HCT116 (cell line): ENCODE results near the gene TAF3. TPM values are rescaled to one million over a fixed set of nuclear protein-coding genes. Genes with fewer than 3 reads are reported as not detected.

Source experiments
- ATAC-seq: fragments of 200-7000 bp; cut with Tn5 transposase; 2 replicates; pipeline ENCODE4 v1.9.1; 2020; ENCODE audit warnings: mild to moderate bottlenecking, moderate library complexity
- BruUV-seq: library from RNA; stranded (reverse); fragments of 400-500 nt; replicated peaks from 2 replicates; lab custom pipeline; 2021; lab: Mats Ljungman, UMichigan
- CTCF ChIA-PET: fragments of 300-600 bp; sonication (Branson Sonifier 250); formaldehyde crosslinking; loops from one replicate; lab custom pipeline; 2021; ENCODE audit warnings: antibody characterized with exemption; lab: Charles Lee
- POLR2A ChIA-PET: fragments of 300-600, 350-600 bp; sonication (Branson Sonifier 250); formaldehyde crosslinking; loops from one replicate; lab custom pipeline; 2021; ENCODE audit warnings: antibody characterized with exemption; lab: Charles Lee
- RAD21 ChIA-PET, 2 experiments: fragments of 300-600 bp; sonication (Branson Sonifier 250); formaldehyde crosslinking; loops; one replicate each; lab custom pipeline; 2023; ENCODE audit warnings: low total read pairs in 2 of 2; ENCODE audit not compliant: uncharacterized antibody in 2 of 2, unreplicated experiment in 2 of 2, low non-redundant PET in 1 of 2; lab: Charles Lee
- DNase-seq: peaks from one replicate; pipeline ENCODE4 v3.0.0-alpha.2; 2010; ENCODE audit warnings: low read depth, low spot score
- H2AFZ ChIP-seq: fragments of 200-600 bp; shearing (Covaris generic), sonication (generic); 2 replicates; pipeline ENCODE4 v1.6.1; 2017; ENCODE audit warnings: low read depth, mixed run types, mixed read lengths, antibody characterized with exemption, low read length; ENCODE audit not compliant: poor library complexity, severe bottlenecking
- H3K27ac ChIP-seq: 2 replicates; pipeline ENCODE4 v1.5.1; 2012; ENCODE audit warnings: low read depth, low read length
- H3K27me3 ChIP-seq: fragments of 200-600 bp; sonication (generic); 2 replicates; pipeline ENCODE4 v1.6.1; 2016; ENCODE audit warnings: mixed run types, low read length, mixed read lengths; ENCODE audit not compliant: insufficient read depth
- H3K36me3 ChIP-seq, 2 experiments: fragments of 200-500 bp in 1 of 2; fragments of 200-600 bp in 1 of 2; sonication (Bioruptor generic) in 1 of 2; sonication (generic) in 1 of 2; 2 replicates each; pipeline versions ENCODE4 v1.5.1 to v1.6.1; 2014 to 2016; ENCODE audit warnings: low read length in 2 of 2, inconsistent platforms in 1 of 2, mixed read lengths in 1 of 2, mixed run types in 1 of 2; ENCODE audit not compliant: insufficient read depth in 2 of 2, control insufficient read depth in 1 of 2
- H3K4me1 ChIP-seq, 2 experiments: fragments of 200-600 bp in 1 of 2; sonication (generic) in 1 of 2; 2 replicates each; pipeline versions ENCODE4 v1.5.1 to v1.6.1; 2012 to 2017; ENCODE audit warnings: low read length in 2 of 2, inconsistent platforms in 1 of 2, mild to moderate bottlenecking in 1 of 2, mixed read lengths in 1 of 2, mixed run types in 1 of 2, moderate library complexity in 1 of 2; ENCODE audit not compliant: insufficient read depth in 2 of 2, control insufficient read depth in 1 of 2
- H3K4me2 ChIP-seq: fragments of 200-600 bp; sonication (generic); 2 replicates; pipeline ENCODE4 v1.6.1; 2017; ENCODE audit warnings: mixed run types, low read length, mixed read lengths
- H3K4me3 ChIP-seq, 2 experiments: fragments of 200-600 bp in 1 of 2; sonication (generic) in 1 of 2; replicated peaks in 1 of 2; 2 replicates each; pipeline ENCODE4 v1.5.1; 2011 to 2016; ENCODE audit warnings: low read length in 2 of 2, control low read depth in 1 of 2, low read depth in 1 of 2, mild to moderate bottlenecking in 1 of 2, mixed read lengths in 1 of 2, mixed run types in 1 of 2
- H3K79me2 ChIP-seq: fragments of 200-600 bp; sonication (generic); 2 replicates; pipeline ENCODE4 v1.6.1; 2017; ENCODE audit warnings: mild to moderate bottlenecking, mixed run types, low read length, moderate library complexity, mixed read lengths; ENCODE audit not compliant: insufficient read depth
- H3K9ac ChIP-seq: fragments of 200-600 bp; sonication (generic); 2 replicates; pipeline ENCODE4 v1.6.1; 2016; ENCODE audit warnings: low read length, mixed read lengths
- H3K9me2 ChIP-seq: fragments of 200-600 bp; sonication (generic), shearing (Covaris generic); 2 replicates; pipeline ENCODE4 v1.6.1; 2017; ENCODE audit warnings: mixed run types, mild to moderate bottlenecking, moderate library complexity; ENCODE audit not compliant: insufficient read depth
- H3K9me3 ChIP-seq, 2 experiments: fragments of 200-500 bp in 1 of 2; fragments of 200-600 bp in 1 of 2; sonication (Bioruptor generic) in 1 of 2; sonication (generic) in 1 of 2; 2 replicates each; pipeline ENCODE4 v1.6.1; 2014 to 2017; ENCODE audit warnings: low read length in 2 of 2, mixed read lengths in 2 of 2, inconsistent platforms in 1 of 2, low read depth in 1 of 2, mild to moderate bottlenecking in 1 of 2, mixed run types in 1 of 2, moderate library complexity in 1 of 2; ENCODE audit not compliant: control insufficient read depth in 1 of 2, insufficient read depth in 1 of 2
- H4K20me1 ChIP-seq: fragments of 200-600 bp; sonication (generic), shearing (Covaris generic); 2 replicates; pipeline ENCODE4 v1.6.1; 2017; ENCODE audit warnings: mixed run types, mild to moderate bottlenecking, moderate library complexity; ENCODE audit not compliant: insufficient read depth
- CBX3 ChIP-seq: IDR thresholded peaks from 2 replicates; pipeline ENCODE4 v1.6.1; 2012; ENCODE audit warnings: low read depth
- ELF1 ChIP-seq: IDR thresholded peaks from 2 replicates; pipeline ENCODE4 v1.6.1; 2012; ENCODE audit warnings: low read depth, borderline replicate concordance
- FOSL1 ChIP-seq: IDR thresholded peaks from 2 replicates; pipeline ENCODE4 v1.6.1; 2012; ENCODE audit warnings: low read depth
- JUND ChIP-seq: IDR thresholded peaks from 2 replicates; pipeline ENCODE4 v1.6.1; 2012
- MAX ChIP-seq: IDR thresholded peaks from 2 replicates; pipeline ENCODE4 v1.6.1; 2012
- POLR2A ChIP-seq: IDR thresholded peaks from 2 replicates; pipeline ENCODE4 v1.7.0; 2011; ENCODE audit warnings: borderline replicate concordance; ENCODE audit not compliant: insufficient read depth, insufficient read length; ENCODE audit errors: extremely low read depth
- POLR2AphosphoS5 ChIP-seq: IDR thresholded peaks from 2 replicates; pipeline ENCODE4 v1.6.1; 2011; ENCODE audit warnings: mild to moderate bottlenecking, low read depth, low read length, moderate library complexity
- RAD21 ChIP-seq: IDR thresholded peaks from 2 replicates; pipeline ENCODE4 v1.6.1; 2012; ENCODE audit warnings: low read depth, mild to moderate bottlenecking
- SP1 ChIP-seq: IDR thresholded peaks from 2 replicates; pipeline ENCODE4 v1.6.1; 2012; ENCODE audit warnings: low read depth
- TCF7L2 ChIP-seq: IDR thresholded peaks from 2 replicates; pipeline ENCODE4 v1.7.0; 2011; ENCODE audit warnings: borderline replicate concordance, inconsistent platforms; ENCODE audit not compliant: insufficient read depth, insufficient read length; ENCODE audit errors: extremely low read depth
- YY1 ChIP-seq: IDR thresholded peaks from 2 replicates; pipeline ENCODE4 v1.6.1; 2011; ENCODE audit warnings: low read length, low read depth, moderate library complexity, mild to moderate bottlenecking; ENCODE audit not compliant: insufficient replicate concordance; ENCODE audit errors: extremely low read depth
- ZFX ChIP-seq: fragments of 450-650 bp; IDR thresholded peaks from 2 replicates; pipeline ENCODE4 v1.6.1; 2017
- ZNF274 ChIP-seq: fragments of 200-500 bp; sonication (Bioruptor generic); IDR thresholded peaks from 2 replicates; pipeline ENCODE4 v1.6.1; 2014; ENCODE audit warnings: mild to moderate bottlenecking, low read depth, low read length, inconsistent platforms
- intact Hi-C: fragments of 100-400 bp; cut with micrococcal nuclease; formaldehyde crosslinking; loops from 2 replicates; pipeline ENCODE4 v1.10.0; 2022
- total RNA-seq: library from RNA; stranded (reverse); gene quantifications from one replicate; pipeline ENCODE4 v1.2.1, GENCODE V29; 2021; ENCODE audit not compliant: unreplicated experiment
- TF ChIP-seq, protein P1 (sequence below), 3 experiments: fragments of 200-600 bp in 1 of 3; sonication (generic) in 1 of 3; IDR thresholded peaks in 2 of 3; conservative IDR thresholded peaks in 1 of 3; 2 replicates each; pipeline ENCODE4 v1.5.1; 2012 to 2017; ENCODE audit warnings: low read depth in 2 of 3, low read length in 2 of 3, antibody characterized with exemption in 1 of 3, borderline replicate concordance in 1 of 3, control low read depth in 1 of 3, mild to moderate bottlenecking in 1 of 3, mixed read lengths in 1 of 3, mixed run types in 1 of 3, moderate library complexity in 1 of 3; ENCODE audit not compliant: insufficient read depth in 1 of 3

The TAF3 gene
- total RNA-seq, 1 experiment from 2014 or later, result 8.0 TPM

DNA sequence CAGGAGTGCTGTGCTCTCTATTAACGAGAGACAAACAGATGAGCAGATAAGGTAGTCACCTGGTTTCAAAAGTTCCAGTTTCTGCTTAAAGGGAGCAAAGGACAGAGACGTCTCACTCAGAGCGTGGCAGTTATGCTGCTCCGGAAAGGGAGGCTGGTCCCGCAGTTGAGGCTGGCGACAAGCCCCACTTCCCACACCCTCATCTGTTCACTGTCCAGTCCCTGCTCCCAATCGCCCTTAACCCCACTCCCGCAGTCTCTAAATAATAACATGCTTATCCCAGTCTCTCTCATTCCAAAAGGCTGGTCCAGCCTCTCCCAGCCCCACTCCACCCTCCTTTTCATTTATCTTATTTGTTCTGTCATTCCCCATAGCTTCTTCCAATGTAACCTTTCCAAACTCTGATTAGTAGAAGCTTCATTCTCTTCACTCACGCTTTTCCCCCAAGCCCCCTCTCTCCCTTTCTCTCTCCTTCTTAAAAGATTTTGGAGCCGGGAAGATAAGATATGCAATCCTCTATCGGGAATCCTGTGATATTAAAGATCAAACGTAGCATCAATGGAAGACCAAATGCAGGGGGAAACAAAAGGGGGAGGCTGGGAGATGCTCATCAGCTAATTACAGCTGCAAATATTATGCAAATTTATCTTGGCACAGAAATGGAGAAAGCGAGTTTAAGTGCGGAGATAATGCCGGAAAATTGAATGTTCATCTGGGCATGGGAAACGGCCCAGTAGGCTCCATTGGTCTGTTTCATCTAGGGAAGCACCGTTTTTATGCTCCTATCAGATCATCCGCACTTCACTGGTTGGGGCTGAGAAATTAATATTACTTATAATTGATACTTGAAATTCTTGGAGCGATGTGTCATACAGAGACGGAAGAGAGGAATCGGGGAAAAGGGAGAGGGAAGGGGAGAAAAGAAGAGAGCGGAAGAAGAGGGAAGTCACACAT is 219.9 kb downstream of the TAF3 start:
- H3K9ac ChIP-seq, result no peak overlapping the region
- H2AFZ ChIP-seq, result no peak overlapping the region
- H3K4me2 ChIP-seq, result no peak overlapping the region
- H3K27me3 ChIP-seq, result peaks cover 50% of the 10 kb centered on the region
- POLR2A ChIA-PET, result no interaction called here
- H3K4me3 ChIP-seq, result no peak overlapping the region
- H3K4me1 ChIP-seq, result no peaks in the 10 kb centered on the region
- RAD21 ChIA-PET, result no interaction called here
- no peaks in the 10 kb centered on the region for H3K9me2 ChIP-seq
- intact Hi-C loops, result no loop called here
- BruUV-seq, result no TSS peak
- ATAC-seq (no peak), DNase-seq (no peak)
- H3K79me2 ChIP-seq, result no peaks in the 10 kb centered on the region
- H3K27ac ChIP-seq, result no peak overlapping the region
- H3K9me3 ChIP-seq, result no peaks in the 10 kb centered on the region
- CTCF ChIA-PET, result no interaction called here
- H4K20me1 ChIP-seq, result no peaks in the 10 kb centered on the region
- TF ChIP-seq JUND (no peak), SP1 (no peak), TCF7L2 (no peak), CBX3 (no peak), YY1 (no peak), RAD21 (no peak), FOSL1 (no peak), POLR2A (no peak), ZFX (no peak), POLR2AphosphoS5 (no peak)
- no peaks in the 10 kb centered on the region for H3K36me3 ChIP-seq

DNA sequence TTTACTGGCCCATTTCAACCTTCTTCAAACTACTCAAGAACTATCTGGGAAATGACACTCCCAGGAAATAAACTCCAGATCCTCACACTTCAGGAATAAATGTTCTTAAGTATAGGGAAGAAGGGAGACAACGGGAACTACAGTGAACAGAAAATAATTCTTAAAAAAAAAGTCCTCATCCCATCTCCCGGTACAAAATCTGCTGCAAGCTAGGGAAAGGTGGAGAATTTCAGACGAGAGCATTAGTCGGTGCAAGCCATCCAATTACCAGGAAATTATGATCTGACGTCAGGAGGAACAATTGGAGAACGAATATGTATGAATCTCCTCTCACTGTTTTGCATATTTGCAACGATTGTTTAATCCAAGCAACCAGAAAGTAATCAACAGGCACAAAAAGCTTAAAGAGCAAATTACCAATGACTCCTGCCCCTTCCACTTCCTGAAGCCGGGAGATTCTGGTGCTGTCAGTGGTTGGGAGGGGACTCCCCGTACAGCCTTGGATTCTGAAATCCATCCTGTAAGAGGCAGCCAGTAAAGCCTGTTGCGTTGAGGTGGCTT is 221.1 kb downstream of the TAF3 start:
- no peak for ATAC-seq
- Histone ChIP-seq H3K4me2 (no peak overlapping the region), H4K20me1 (no peaks in the 10 kb centered on the region), H3K79me2 (no peaks in the 10 kb centered on the region), H3K9me2 (no peaks in the 10 kb centered on the region), H3K4me3 (no peak overlapping the region), H3K36me3 (no peaks in the 10 kb centered on the region), H3K9me3 (no peaks in the 10 kb centered on the region), H3K9ac (no peak overlapping the region), H3K4me1 (no peaks in the 10 kb centered on the region), H2AFZ (no peak overlapping the region), H3K27ac (no peak overlapping the region), H3K27me3 (peaks cover 50% of the 10 kb centered on the region)
- no peak for DNase-seq
- ChIA-PET POLR2A (no interaction called here), CTCF (no interaction called here), RAD21 (no interaction called here)
- no TSS peak for BruUV-seq
- intact Hi-C loops, result no loop called here
- TF ChIP-seq MAX, result no peak
- TF ChIP-seq YY1, result no peak
- no peak for TF ChIP-seq ELF1
- no peak for TF ChIP-seq POLR2A
- TF ChIP-seq, protein P1, sequence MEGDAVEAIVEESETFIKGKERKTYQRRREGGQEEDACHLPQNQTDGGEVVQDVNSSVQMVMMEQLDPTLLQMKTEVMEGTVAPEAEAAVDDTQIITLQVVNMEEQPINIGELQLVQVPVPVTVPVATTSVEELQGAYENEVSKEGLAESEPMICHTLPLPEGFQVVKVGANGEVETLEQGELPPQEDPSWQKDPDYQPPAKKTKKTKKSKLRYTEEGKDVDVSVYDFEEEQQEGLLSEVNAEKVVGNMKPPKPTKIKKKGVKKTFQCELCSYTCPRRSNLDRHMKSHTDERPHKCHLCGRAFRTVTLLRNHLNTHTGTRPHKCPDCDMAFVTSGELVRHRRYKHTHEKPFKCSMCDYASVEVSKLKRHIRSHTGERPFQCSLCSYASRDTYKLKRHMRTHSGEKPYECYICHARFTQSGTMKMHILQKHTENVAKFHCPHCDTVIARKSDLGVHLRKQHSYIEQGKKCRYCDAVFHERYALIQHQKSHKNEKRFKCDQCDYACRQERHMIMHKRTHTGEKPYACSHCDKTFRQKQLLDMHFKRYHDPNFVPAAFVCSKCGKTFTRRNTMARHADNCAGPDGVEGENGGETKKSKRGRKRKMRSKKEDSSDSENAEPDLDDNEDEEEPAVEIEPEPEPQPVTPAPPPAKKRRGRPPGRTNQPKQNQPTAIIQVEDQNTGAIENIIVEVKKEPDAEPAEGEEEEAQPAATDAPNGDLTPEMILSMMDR (IDR thresholded peaks at IDR 0.05 in 2 of 3, conservative IDR thresholded peaks at IDR 0.05 in 1 of 3; ENCODE audit: borderline replicate concordance in 1 of 3, insufficient read depth in 1 of 3, low read depth in 2 of 3, low read length in 2 of 3), result no peak
- no peak for TF ChIP-seq ZNF274
